Parathyroid adenoma (tissue), 2 donors: ENCODE results near the gene GBP2.
"Not testable (repeated sequence)": the region's sequence is repeated elsewhere in the genome, so short reads cannot be mapped to it uniquely, and the experiment has no call there.

Experiments used
- H2AFZ ChIP-seq: fragments of 300-600 bp; sonication (generic); one replicate; pipeline ENCODE4 v1.7.0; 2017; ENCODE audit warnings: antibody characterized with exemption, mild to moderate bottlenecking
- H3K27ac ChIP-seq: fragments of 300-600 bp; sonication (generic); one replicate; pipeline ENCODE4 v1.7.0; 2017
- H3K27me3 ChIP-seq: fragments of 300-600 bp; sonication (generic); one replicate; pipeline ENCODE4 v1.7.0; 2017; ENCODE audit warnings: low read length; ENCODE audit not compliant: control insufficient read depth, insufficient read depth
- H3K36me3 ChIP-seq: fragments of 300-600 bp; sonication (generic); one replicate; pipeline ENCODE4 v1.7.0; 2017; ENCODE audit warnings: low read length; ENCODE audit not compliant: control insufficient read depth, insufficient read depth
- H3K4me1 ChIP-seq: fragments of 300-600 bp; sonication (generic); one replicate; pipeline ENCODE4 v1.7.0; 2017; ENCODE audit warnings: control low read depth
- H3K4me2 ChIP-seq: fragments of 300-600 bp; sonication (generic); one replicate; pipeline ENCODE4 v1.7.0; 2017; ENCODE audit warnings: low read length
- H3K4me3 ChIP-seq: fragments of 300-600 bp; sonication (generic); one replicate; pipeline ENCODE4 v1.7.0; 2017; ENCODE audit warnings: low read depth, low read length
- H3K79me2 ChIP-seq: fragments of 300-600 bp; sonication (generic); one replicate; pipeline ENCODE4 v1.7.0; 2017; ENCODE audit warnings: control low read depth
- H3K9ac ChIP-seq: fragments of 300-600 bp; sonication (generic); one replicate; pipeline ENCODE4 v1.7.0; 2017; ENCODE audit warnings: mild to moderate bottlenecking
- H3K9me3 ChIP-seq: fragments of 300-600 bp; sonication (generic); one replicate; pipeline ENCODE4 v1.7.0; 2017; ENCODE audit warnings: low read length; ENCODE audit not compliant: control insufficient read depth
- TF ChIP-seq, protein P1 (sequence below): fragments of 300-600 bp; sonication (generic); IDR thresholded peaks from one replicate; pipeline ENCODE4 v1.7.0; 2017; ENCODE audit warnings: antibody characterized with exemption, mild to moderate bottlenecking
- donor health status: primary hyperparathyroidism.

Gene GBP2

DNA sequence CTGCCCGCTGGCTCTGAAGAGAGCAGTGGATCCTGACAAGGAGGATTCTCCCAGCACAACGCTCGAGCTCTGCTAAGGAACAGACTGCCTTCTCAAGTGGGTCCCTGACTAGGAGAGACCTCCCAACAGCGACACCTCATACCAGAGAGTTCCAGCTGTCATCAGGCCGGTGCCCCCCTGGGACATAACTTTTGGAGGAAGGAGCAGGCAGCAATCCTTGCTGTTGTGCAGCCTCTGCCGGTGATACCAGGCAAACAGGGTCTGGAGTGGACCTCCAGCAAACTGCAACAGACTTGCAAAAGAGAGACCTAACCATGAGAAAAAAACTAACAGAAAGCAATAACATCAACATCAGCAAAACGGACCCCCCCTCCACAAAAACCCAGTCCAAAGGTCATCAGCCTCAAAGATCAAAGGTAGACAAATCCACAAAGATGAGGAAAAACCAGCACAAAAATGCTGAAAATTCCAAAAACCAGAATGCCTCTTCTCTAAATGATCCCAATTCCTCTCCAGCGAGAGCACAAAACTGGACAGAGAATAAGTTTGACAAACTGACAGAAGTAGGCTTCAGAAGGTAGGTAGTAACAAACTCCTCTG, 53.3 kb downstream of the GBP2 start:
- H3K27ac ChIP-seq, H3K79me2 ChIP-seq, H3K4me2 ChIP-seq, H3K4me1 ChIP-seq, H3K9me3 ChIP-seq, H3K36me3 ChIP-seq, H3K4me3 ChIP-seq, H3K27me3 ChIP-seq, H3K9ac ChIP-seq: not testable (repeated sequence)
- TF ChIP-seq, protein P1, sequence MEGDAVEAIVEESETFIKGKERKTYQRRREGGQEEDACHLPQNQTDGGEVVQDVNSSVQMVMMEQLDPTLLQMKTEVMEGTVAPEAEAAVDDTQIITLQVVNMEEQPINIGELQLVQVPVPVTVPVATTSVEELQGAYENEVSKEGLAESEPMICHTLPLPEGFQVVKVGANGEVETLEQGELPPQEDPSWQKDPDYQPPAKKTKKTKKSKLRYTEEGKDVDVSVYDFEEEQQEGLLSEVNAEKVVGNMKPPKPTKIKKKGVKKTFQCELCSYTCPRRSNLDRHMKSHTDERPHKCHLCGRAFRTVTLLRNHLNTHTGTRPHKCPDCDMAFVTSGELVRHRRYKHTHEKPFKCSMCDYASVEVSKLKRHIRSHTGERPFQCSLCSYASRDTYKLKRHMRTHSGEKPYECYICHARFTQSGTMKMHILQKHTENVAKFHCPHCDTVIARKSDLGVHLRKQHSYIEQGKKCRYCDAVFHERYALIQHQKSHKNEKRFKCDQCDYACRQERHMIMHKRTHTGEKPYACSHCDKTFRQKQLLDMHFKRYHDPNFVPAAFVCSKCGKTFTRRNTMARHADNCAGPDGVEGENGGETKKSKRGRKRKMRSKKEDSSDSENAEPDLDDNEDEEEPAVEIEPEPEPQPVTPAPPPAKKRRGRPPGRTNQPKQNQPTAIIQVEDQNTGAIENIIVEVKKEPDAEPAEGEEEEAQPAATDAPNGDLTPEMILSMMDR = peak; percentile 19
- H2AFZ ChIP-seq = peak overlapping the region; percentile 42

DNA sequence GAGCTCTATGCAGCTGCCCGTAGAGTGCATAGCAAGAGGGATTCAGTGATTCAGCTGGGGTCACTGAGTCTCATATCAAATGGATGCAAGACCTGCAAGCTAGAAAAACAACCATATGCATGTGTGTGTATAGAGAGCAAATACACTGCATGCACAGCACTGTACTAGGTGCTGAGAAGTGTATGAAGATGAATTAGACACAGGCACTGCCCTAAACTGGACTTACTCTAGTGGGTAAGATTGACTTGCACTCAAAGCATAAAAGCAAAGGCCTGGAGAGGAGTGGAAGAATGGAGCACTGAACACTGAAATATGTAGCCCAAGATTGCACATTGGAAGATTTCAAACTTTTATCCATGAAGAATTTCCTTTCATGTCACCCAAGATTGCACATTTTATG, 55.4 kb downstream of the GBP2 start:
- H3K9ac ChIP-seq = no peak overlapping the region
- peak overlapping the region; percentile 44 for H2AFZ ChIP-seq
- no peaks in the 10 kb centered on the region for H3K79me2 ChIP-seq
- no peak overlapping the region for H3K4me3 ChIP-seq
- TF ChIP-seq, protein P1 = no peak
- H3K36me3 ChIP-seq = no peaks in the 10 kb centered on the region
- no peaks in the 10 kb centered on the region for H3K9me3 ChIP-seq
- no peak overlapping the region for H3K4me2 ChIP-seq
- no peak overlapping the region for H3K27ac ChIP-seq
- H3K4me1 ChIP-seq = peaks cover 4% of the 10 kb centered on the region
- H3K27me3 ChIP-seq = no peaks in the 10 kb centered on the region

DNA sequence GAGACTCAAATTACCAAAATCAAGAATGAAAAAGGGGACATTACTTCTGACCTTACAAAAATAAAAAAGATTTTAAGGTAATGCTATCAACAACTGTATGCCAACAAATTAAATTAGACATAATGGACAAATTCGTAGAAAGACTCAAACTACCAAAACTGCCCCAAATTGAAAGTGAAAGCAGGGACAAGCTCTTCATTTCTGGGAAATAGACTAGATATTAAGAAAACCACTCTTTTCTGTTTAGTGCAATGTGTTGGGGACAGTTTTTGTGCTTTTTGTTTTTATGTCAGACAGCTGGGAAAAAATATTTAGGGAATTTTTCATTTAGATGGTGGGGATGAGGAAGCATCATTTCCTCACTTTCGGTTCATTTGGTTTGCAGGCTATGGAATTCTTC, 56.0 kb downstream of the GBP2 start:
- Histone ChIP-seq H3K9ac (no peak overlapping the region), H3K9me3 (no peaks in the 10 kb centered on the region), H2AFZ (peak overlapping the region; percentile 61), H3K27ac (peak overlapping the region; percentile 48), H3K27me3 (no peaks in the 10 kb centered on the region), H3K79me2 (no peaks in the 10 kb centered on the region), H3K4me3 (peak overlapping the region; percentile 19), H3K36me3 (no peaks in the 10 kb centered on the region), H3K4me1 (peaks cover 5% of the 10 kb centered on the region), H3K4me2 (no peak overlapping the region)
- TF ChIP-seq, protein P1 = no peak

- Histone ChIP-seq H3K4me2 (no peak overlapping the region), H2AFZ (peak overlapping the region; percentile 53), H3K27ac (peak overlapping the region; percentile 55), H3K4me3 (no peak overlapping the region), H3K9me3 (no peaks in the 10 kb centered on the region), H3K9ac (no peak overlapping the region), H3K27me3 (no peaks in the 10 kb centered on the region), H3K4me1 (peaks cover 8% of the 10 kb centered on the region), H3K79me2 (no peaks in the 10 kb centered on the region), H3K36me3 (no peaks in the 10 kb centered on the region)
- TF ChIP-seq, protein P1 = no peak
These were observed 57.6 kb downstream of the GBP2 start for GRCh38 chr1:89068291-89068690.
